GM23338 (cell line): Measurements from ENCODE around the gene ZNF438. TPM values are rescaled to one million over a fixed set of nuclear protein-coding genes. Genes with fewer than 3 reads are reported as not detected.

Experiments used
- ATAC-seq: fragments of 200-7000 bp; cut with Tn5 transposase; 3 replicates; pipeline ENCODE4 v1.9.1; 2020
- DNase-seq: peaks from one replicate; pipeline ENCODE4 v3.0.0-alpha.2; 2015; ENCODE audit warnings: low spot score
- H2AFZ ChIP-seq: fragments of 200-600 bp; sonication (generic); 2 replicates; pipeline ENCODE4 v1.8.0; 2016; ENCODE audit warnings: antibody characterized with exemption, mild to moderate bottlenecking, moderate library complexity
- H3F3A ChIP-seq: fragments of 200-600 bp; sonication (generic); replicated peaks from 2 replicates; pipeline ENCODE4 v1.8.0; 2017; ENCODE audit warnings: antibody characterized with exemption, mixed run types, low read depth
- H3K27ac ChIP-seq: fragments of 200-600 bp; sonication (generic); 2 replicates; pipeline ENCODE4 v1.6.1; 2016; ENCODE audit warnings: low read depth
- H3K27me3 ChIP-seq: fragments of 200-600 bp; sonication (generic); 2 replicates; pipeline ENCODE4 v1.8.0; 2016; ENCODE audit warnings: mild to moderate bottlenecking, mixed run types, moderate library complexity; ENCODE audit not compliant: insufficient read depth
- H3K36me3 ChIP-seq: fragments of 200-600 bp; sonication (generic); 2 replicates; pipeline ENCODE4 v1.8.0; 2016; ENCODE audit warnings: mild to moderate bottlenecking; ENCODE audit not compliant: insufficient read depth
- H3K4me1 ChIP-seq: fragments of 200-600 bp; sonication (generic); 2 replicates; pipeline ENCODE4 v1.8.0; 2016; ENCODE audit warnings: mild to moderate bottlenecking, moderate library complexity; ENCODE audit not compliant: insufficient read depth
- H3K4me2 ChIP-seq: fragments of 200-600 bp; sonication (generic); 2 replicates; pipeline ENCODE4 v1.7.1; 2017; ENCODE audit warnings: mixed run types
- H3K4me3 ChIP-seq: fragments of 200-600 bp; sonication (generic); 2 replicates; pipeline ENCODE4 v1.6.1; 2016; ENCODE audit warnings: mixed run types
- H3K79me2 ChIP-seq: fragments of 200-600 bp; sonication (generic); replicated peaks from 2 replicates; pipeline ENCODE4 v1.8.0; 2017; ENCODE audit warnings: mild to moderate bottlenecking; ENCODE audit not compliant: insufficient read depth
- H3K9me2 ChIP-seq: fragments of 200-600 bp; sonication (generic); 2 replicates; pipeline ENCODE4 v1.8.0; 2017; ENCODE audit not compliant: insufficient read depth
- H4K20me1 ChIP-seq: fragments of 200-600 bp; sonication (generic); replicated peaks from 2 replicates; pipeline ENCODE4 v1.8.0; 2017; ENCODE audit warnings: mild to moderate bottlenecking; ENCODE audit not compliant: insufficient read depth
- H3K27ac Mint-ChIP-seq: 2 replicates; pipeline ENCODE4 v1.8.0; 2020; ENCODE audit warnings: inconsistent platforms, mild to moderate bottlenecking, moderate library complexity, mixed read lengths
- H3K27me3 Mint-ChIP-seq: 3 replicates; pipeline ENCODE4 v1.8.0; 2022; ENCODE audit warnings: low read depth, mild to moderate bottlenecking, moderate library complexity, mixed read lengths, inconsistent platforms; ENCODE audit not compliant: insufficient read depth, poor library complexity
- H3K36me3 Mint-ChIP-seq: 3 replicates; pipeline ENCODE4 v1.8.0; 2021; ENCODE audit warnings: low read depth, mild to moderate bottlenecking, inconsistent platforms, moderate library complexity, mixed read lengths
- H3K4me1 Mint-ChIP-seq: 3 replicates; pipeline ENCODE4 v1.8.0; 2020; ENCODE audit warnings: mild to moderate bottlenecking, inconsistent platforms, mixed read lengths
- H3K4me3 Mint-ChIP-seq: 3 replicates; pipeline ENCODE4 v1.8.0; 2021; ENCODE audit warnings: moderate library complexity, mild to moderate bottlenecking, inconsistent platforms, mixed read lengths
- H3K9me3 Mint-ChIP-seq: 3 replicates; pipeline ENCODE4 v1.8.0; 2020; ENCODE audit warnings: moderate library complexity, mild to moderate bottlenecking, inconsistent platforms, mixed read lengths
- CREB1 ChIP-seq: fragments of 250-450 bp; sonication (Bioruptor Pico); IDR thresholded peaks from 2 replicates; pipeline ENCODE4 v1.5.0; 2020; ENCODE audit warnings: low read depth, mild to moderate bottlenecking, moderate library complexity
- EZH2phosphoT487 ChIP-seq: fragments of 200-600 bp; sonication (generic); IDR thresholded peaks from one replicate; pipeline ENCODE4 v1.8.1; 2018; ENCODE audit warnings: antibody characterized with exemption; ENCODE audit not compliant: unreplicated experiment
- NANOG ChIP-seq: IDR thresholded peaks from 2 replicates; pipeline ENCODE4 v1.6.1; 2016; ENCODE audit warnings: antibody characterized with exemption, borderline replicate concordance
- REST ChIP-seq: IDR thresholded peaks from one replicate; pipeline ENCODE4 v1.6.1; 2018; ENCODE audit warnings: antibody characterized with exemption; ENCODE audit not compliant: unreplicated experiment
- ZNF331 ChIP-seq: fragments of 250-450 bp; sonication (Bioruptor Pico); IDR thresholded peaks from 2 replicates; pipeline ENCODE4 v1.5.0; 2020; ENCODE audit warnings: low read depth, mild to moderate bottlenecking, moderate library complexity
- polyA plus RNA-seq: library from polyadenylated mRNA; unstranded; fragments of >200 nt; fragmentation: Nextera tagmentation; extraction: Ambion mirVana; gene quantifications from 2 replicates; pipeline ENCODE4 v1.2.1, GENCODE V29; 2016
- total RNA-seq: library from RNA; depleted of rRNA; stranded (reverse); fragments of >200 nt; shearing (Covaris generic); gene quantifications from 2 replicates; pipeline ENCODE4 v1.2.3, GENCODE V29; 2014
- TF ChIP-seq, protein P1 (sequence below): fragments of 250-450 bp; sonication (Bioruptor Pico); IDR thresholded peaks from 2 replicates; pipeline ENCODE4 v1.5.0; 2020; ENCODE audit warnings: mild to moderate bottlenecking, moderate library complexity

Gene ZNF438
- total and polyA plus RNA-seq, 2 experiments from 2014 or later: 0.91 to 0.94 TPM

- Mint-ChIP-seq H3K36me3 (peaks cover 2% of the 10 kb centered on the region; the same call in 1 of the 3 replicates), H3K27me3 (no peaks in the 10 kb centered on the region), H3K9me3 (peaks cover 19% of the 10 kb centered on the region; the same call in 2 of the 3 replicates), H3K4me3 (no peak overlapping the region), H3K4me1 (no peaks in the 10 kb centered on the region), H3K27ac (no peak overlapping the region)
- H3K36me3 ChIP-seq: no peaks in the 10 kb centered on the region
- H2AFZ ChIP-seq: no peak overlapping the region
- TF ChIP-seq REST: no peak
- TF ChIP-seq EZH2phosphoT487: no peak
- no peak for TF ChIP-seq ZNF331 (CRISPR knock-in tag)
- TF ChIP-seq, protein P1, sequence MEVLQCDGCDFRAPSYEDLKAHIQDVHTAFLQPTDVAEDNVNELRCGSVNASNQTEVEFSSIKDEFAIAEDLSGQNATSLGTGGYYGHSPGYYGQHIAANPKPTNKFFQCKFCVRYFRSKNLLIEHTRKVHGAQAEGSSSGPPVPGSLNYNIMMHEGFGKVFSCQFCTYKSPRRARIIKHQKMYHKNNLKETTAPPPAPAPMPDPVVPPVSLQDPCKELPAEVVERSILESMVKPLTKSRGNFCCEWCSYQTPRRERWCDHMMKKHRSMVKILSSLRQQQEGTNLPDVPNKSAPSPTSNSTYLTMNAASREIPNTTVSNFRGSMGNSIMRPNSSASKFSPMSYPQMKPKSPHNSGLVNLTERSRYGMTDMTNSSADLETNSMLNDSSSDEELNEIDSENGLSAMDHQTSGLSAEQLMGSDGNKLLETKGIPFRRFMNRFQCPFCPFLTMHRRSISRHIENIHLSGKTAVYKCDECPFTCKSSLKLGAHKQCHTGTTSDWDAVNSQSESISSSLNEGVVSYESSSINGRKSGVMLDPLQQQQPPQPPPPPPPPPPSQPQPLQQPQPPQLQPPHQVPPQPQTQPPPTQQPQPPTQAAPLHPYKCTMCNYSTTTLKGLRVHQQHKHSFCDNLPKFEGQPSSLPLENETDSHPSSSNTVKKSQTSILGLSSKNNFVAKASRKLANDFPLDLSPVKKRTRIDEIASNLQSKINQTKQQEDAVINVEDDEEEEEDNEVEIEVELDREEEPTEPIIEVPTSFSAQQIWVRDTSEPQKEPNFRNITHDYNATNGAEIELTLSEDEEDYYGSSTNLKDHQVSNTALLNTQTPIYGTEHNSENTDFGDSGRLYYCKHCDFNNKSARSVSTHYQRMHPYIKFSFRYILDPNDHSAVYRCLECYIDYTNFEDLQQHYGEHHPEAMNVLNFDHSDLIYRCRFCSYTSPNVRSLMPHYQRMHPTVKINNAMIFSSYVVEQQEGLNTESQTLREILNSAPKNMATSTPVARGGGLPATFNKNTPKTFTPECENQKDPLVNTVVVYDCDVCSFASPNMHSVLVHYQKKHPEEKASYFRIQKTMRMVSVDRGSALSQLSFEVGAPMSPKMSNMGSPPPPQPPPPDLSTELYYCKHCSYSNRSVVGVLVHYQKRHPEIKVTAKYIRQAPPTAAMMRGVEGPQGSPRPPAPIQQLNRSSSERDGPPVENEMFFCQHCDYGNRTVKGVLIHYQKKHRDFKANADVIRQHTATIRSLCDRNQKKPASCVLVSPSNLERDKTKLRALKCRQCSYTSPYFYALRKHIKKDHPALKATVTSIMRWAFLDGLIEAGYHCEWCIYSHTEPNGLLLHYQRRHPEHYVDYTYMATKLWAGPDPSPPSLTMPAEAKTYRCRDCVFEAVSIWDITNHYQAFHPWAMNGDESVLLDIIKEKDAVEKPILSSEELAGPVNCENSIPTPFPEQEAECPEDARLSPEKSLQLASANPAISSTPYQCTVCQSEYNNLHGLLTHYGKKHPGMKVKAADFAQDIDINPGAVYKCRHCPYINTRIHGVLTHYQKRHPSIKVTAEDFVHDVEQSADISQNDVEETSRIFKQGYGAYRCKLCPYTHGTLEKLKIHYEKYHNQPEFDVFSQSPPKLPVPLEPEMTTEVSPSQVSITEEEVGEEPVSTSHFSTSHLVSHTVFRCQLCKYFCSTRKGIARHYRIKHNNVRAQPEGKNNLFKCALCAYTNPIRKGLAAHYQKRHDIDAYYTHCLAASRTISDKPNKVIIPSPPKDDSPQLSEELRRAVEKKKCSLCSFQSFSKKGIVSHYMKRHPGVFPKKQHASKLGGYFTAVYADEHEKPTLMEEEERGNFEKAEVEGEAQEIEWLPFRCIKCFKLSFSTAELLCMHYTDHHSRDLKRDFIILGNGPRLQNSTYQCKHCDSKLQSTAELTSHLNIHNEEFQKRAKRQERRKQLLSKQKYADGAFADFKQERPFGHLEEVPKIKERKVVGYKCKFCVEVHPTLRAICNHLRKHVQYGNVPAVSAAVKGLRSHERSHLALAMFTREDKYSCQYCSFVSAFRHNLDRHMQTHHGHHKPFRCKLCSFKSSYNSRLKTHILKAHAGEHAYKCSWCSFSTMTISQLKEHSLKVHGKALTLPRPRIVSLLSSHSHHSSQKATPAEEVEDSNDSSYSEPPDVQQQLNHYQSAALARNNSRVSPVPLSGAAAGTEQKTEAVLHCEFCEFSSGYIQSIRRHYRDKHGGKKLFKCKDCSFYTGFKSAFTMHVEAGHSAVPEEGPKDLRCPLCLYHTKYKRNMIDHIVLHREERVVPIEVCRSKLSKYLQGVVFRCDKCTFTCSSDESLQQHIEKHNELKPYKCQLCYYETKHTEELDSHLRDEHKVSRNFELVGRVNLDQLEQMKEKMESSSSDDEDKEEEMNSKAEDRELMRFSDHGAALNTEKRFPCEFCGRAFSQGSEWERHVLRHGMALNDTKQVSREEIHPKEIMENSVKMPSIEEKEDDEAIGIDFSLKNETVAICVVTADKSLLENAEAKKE (CRISPR knock-in tag): no peak
- TF ChIP-seq NANOG: no peak
- no peak for TF ChIP-seq CREB1
- no peaks in the 10 kb centered on the region for H3K4me1 ChIP-seq
- H3K9me2 ChIP-seq: no peaks in the 10 kb centered on the region
- no peaks in the 10 kb centered on the region for H4K20me1 ChIP-seq
- H3K27ac ChIP-seq: no peak overlapping the region
- H3K4me2 ChIP-seq: no peak overlapping the region
- DNase-seq: no peak
- H3K4me3 ChIP-seq: no peak overlapping the region
- no peaks in the 10 kb centered on the region for H3K79me2 ChIP-seq
- H3K27me3 ChIP-seq: no peaks in the 10 kb centered on the region
- no peaks in the 10 kb centered on the region for H3F3A ChIP-seq
- no peak for ATAC-seq
Observed at GRCh38 chr10:31051703-31052102, 20.0 kb upstream of the ZNF438 start.
